Activated CD8-positive, alpha-beta memory T cell treated with anti-CD3 and anti-CD28 coated beads for 48 hours (primary cell): ENCODE results near the gene CEP112.
"Not testable (repeated sequence)": the region's sequence is repeated elsewhere in the genome, so short reads cannot be mapped to it uniquely, and the experiment has no call there.

Experiments used
- DNase-seq, 3 experiments: peaks; one replicate each; pipeline ENCODE4 v3.0.0-alpha.2; 2020; ENCODE audit warnings: low read depth in 2 of 3, low spot score in 2 of 3

Gene CEP112

DNA sequence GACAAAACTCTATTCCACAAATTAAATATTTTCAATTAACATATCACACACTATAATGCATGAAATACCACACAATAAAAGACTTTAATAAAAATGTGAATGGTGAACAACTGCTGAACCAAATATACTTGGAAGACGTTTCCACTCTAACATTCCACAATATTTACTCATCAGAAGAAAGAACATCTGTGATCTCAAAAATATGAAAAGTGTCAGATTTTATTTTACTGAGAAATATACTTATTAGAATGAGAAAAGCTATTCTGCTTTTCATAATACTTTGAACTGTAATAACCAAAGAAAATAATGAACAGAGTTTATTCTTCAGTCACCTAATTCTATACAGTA lies 448.7 kb downstream of the CEP112 start:
- no peak for DNase-seq

DNA sequence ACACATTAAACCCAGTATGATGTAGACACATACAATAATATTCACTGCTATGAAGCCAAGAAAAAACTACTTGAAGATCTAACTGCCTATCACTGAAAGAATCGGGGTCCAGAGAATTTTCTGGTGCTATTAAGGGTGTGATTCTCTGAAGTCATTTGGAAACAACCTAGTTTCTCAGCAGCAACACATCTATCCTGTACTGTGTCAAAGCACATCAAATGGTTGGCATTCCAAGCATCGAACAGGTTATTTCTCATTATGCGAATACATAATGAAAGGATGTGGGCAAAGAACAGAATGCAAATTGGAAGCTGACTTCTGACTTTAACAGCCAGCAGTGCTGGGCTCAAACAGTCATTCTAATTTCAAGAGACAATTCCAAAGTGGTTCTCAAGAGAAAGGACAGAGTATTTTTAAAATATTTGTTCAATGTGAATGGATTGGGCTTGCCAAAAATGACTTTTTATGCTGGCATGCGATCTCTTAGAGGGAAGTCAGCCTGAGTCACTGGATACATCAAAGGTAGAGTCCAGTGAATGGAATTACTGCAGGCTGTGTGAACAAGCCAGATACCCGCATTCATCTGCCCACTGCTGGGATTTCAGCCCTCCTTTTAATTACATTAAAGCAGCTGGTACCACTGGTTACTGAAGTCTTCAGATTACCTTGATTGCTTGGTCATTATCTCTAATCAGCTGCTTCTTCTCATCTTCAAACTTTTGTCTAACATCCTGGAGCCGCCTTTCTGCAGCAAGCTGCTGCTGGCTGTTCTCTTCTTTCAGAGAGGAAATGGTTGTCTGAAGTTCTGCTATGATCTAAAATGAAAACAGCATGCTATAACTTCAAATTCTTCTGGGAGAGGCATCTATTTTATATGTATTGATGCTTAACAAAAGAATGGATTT lies 449.3 kb downstream of the CEP112 start:
- no peak for DNase-seq

DNA sequence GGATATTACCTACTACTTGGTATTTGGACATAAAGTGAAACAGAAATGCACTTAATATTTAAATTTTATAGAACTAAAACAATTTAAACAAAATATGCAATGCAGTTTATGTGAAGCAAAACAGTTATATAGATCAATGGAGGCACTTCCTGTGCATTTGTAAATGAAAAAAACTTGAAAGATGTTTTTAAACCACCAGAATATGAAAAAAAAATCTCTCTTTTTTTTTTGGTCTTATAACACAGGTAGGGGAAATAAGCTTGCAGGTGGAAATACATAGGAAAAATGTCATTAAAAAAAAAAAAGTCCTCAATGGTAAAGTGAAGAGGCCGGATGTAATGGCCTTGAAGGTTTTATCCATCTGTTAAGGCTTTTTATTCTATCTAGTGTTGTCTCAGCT lies 450.2 kb downstream of the CEP112 start:
- DNase-seq: no peak

DNA sequence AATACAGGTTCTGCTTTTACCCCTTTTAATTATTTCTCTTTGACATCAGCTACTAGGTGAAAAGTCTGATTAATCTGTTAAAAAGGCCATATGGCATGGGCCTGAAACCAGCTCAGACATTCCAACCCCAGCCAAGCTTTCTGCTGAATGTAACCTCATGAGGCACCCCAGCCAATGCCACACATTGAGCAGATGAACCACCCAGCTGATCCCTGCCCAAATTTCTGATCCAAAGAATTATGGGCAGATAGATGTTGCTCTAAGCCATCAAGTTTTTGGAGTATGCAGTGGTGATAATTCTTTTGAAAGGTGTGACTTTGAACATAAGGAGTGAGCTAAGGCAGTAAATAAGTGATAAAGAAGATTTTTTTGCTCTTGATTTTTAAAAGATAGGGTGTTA lies 452.9 kb downstream of the CEP112 start:
- DNase-seq: no peak

DNA sequence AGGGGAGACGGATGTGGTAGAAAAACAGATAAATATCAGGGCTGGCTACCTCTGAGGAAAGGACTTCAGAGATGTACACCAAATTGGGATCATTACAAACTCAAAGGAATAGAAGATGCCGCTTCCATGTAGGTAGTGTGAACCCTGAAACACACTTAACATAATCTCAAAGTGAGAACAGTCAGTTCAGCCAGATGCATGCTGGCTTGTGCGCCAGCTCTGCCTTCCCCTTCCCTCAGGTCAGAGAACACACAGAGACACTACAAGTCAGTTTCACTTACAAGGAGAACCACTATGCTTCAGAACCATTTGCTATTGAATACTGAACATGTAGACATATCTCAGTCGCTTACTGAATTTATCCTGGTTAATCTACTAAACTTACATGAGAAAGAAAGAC lies 454.5 kb downstream of the CEP112 start:
- no peak for DNase-seq

DNA sequence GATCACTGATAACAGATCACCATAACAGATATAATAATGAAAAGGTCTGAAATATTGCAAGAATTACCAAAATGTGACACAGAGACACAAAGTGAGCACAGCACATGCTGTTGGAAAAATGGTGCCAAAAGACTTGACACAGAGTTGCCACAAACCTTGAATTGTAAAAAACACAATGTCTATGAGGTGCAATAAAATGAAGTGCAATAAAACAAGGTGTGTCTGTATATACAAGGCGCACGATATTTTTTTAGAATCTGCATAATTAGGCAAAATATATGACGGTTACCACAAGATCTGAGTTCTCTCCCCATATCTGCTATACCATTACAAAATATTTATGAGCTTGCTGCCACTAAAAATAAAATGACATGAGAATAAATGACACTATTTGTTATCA lies 458.6 kb downstream of the CEP112 start:
- no peak for DNase-seq

DNA sequence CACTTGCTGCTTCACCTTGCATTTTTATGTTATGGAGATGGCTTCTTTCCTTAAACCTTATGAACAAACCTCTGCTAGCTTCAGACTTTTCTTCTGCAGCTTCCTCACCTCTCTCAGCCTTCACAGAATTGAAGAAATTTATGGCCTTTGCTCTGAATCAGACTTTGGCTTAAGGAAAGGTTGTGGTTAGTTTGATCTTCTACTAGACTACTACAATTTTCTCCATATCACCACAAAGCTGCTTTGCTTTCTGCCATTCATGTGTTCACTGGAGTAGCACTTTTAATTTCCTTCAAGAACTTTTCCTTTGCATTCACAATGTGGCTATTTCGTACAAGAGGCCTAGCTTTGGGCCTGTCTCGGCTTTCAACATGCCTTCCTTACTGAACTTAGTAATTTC lies 459.3 kb downstream of the CEP112 start:
- DNase-seq: not testable (repeated sequence)

DNA sequence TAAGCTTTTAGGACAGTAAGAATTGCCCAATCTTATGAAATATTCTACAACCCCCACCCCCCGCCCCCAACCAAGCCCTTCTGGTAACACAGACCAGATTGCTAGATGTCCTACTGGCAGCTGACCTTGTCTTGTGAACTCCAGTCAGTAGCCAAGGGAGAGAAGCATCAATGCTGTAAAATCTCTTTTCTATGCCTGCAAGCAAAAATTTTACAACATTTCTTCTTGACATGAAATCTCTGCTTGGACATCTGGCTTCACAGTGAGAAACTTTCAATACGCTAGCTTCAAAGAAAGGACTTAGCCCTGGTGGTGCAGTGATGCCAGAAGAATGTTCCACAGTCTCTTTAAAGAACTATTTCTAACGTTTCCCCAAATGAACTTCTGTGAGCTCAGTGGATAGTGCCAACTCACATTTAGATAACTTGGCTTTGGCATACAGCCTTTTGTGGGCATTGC lies 461.2 kb downstream of the CEP112 start:
- DNase-seq: no peak

DNA sequence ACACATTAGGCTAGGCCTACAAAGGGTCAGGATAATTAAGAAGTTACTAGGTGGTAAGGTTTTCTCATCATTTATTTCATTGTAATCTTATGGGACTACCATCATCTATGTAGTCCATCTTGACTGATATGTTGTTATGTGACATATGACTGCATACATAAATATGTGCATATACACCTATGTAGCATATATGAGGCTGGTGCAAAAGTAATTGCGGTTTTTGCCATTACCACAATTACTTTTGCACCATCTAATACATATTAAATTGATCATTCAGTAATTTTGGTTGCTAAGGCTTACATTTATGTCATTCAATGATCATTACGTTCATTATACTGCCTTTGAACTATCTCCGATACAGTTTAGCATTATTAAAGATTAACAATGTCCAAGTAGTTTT lies 462.7 kb downstream of the CEP112 start:
- no peak for DNase-seq

DNA sequence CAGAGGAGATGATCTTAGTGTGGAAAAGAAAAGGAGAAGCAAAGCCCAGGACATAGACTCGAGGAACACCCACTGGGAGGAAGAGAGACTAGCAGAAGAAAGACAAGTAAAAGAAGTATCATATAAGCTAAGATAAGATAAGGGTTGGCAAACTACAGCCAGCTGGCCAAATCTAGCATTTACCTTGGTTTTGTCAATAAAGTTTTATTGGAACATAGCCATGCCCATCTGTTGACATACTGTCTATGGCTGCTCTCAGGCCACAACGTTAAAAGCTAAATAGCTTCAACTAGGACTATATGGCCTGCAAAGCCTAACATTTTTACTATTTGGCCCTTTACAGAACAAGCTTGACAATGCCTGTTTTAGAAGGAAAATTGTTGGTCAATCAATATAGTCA lies 464.1 kb downstream of the CEP112 start:
- no peak for DNase-seq

DNA sequence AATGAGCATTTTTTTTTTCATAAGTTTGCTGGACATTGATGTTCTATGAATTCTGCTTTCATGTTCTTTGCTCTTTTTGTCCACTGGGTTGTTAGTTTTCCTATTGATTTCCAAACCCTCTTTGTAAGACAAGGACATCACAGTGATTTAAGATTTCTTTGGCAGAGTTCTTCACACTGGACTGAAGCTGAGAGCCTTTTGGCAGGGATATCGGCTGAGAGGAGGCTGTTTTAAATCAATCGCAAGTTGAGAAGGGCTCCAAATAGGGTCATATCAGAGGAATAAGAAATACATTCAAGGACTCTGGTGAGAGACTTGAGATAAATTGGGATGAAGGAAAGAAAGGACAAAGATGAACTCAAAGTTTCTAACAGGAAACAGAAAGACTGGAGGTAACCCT lies 464.7 kb downstream of the CEP112 start:
- DNase-seq: no peak

DNA sequence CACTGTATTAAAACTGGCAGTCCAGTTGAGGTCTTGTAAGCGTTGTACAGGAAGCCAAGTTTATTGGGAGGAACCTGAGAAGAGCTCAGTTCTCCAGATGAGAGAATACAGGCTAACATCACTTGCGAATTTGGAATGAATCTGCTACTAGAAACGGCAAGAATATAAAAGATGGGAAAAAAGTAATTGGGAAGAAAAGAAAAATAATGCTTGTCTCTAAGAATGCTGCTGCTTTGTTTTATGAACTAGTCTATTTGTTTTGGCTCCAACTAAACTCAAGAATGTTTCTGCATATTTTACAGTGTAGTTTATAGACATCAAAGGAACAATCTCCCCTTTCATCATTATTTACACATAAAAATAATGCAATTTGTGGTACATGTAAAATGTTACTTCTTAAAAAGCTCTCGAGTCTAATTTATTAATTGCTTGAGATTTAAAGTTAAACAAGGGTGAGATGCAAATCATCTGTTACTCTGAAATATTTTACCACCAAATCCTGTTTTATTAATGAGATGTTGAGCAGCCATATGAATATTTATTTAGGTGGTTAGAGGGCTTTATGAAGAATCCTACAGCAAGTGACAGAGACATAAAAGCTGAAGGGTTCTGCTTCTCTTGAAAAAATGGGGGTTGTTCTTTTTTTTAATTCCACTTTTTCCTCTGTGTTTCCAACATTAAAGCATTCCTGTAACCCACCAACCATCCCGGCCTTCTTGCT lies 468.3 kb downstream of the CEP112 start:
- DNase-seq: no peak

DNA sequence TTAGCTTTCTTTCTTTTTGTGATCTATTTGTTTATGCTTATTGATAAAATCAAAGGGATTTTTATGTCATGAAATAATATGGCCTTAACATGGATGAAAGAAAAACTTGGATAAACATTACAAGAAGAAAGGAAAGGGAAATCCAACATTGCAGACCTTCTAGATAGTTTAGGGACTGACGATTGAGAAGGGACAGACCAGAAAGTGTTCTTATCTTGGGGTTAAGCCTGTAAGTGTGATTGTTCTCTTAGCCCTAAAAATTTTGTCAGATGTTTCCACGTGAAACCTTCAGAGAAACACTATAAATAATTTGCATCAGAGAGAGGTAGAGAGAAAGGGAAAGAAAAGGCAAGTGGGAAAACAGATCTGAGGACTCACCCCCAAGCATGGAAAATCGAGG lies 473.3 kb downstream of the CEP112 start:
- DNase-seq: no peak

DNA sequence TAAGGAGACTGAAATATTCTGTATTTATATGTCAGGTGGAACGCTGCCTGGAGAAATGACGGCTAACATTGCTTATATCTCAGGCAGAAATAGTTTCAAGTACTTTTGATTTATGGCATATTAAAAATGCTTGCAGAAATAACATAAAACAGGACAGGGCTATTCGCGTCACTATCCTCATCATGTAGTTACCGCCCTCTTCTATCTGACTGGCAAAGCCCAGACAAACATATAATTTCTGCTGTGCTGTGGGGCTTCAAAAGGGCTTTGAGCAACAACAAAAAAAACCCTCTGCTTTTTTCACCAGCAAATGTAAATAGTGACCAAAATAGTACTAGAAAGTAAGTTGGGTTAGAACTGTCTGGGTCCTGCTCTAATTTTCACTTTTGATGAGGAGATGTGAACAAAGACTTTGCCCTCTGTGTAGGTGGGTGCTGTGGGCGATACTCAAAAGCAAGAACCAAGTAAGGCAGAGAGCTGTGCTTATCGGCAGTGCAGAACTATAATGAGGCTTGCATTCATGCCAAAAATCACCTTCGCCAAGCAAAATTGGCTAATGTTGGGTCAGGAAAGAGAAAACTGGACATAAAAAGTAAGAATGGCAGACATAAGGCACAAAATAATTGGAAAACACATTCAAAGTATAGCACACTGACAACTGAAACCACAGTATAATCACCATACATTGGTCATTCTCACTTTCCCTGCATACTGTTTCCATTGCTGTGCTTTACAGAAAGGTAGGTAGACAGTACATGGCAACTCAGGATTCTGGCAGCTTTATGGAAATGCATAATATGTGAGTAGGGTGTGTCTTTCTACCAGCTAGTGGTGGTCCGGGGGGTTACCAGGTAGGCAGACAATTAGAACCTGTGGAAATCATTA lies 479.3 kb downstream of the CEP112 start:
- no peak for DNase-seq

DNA sequence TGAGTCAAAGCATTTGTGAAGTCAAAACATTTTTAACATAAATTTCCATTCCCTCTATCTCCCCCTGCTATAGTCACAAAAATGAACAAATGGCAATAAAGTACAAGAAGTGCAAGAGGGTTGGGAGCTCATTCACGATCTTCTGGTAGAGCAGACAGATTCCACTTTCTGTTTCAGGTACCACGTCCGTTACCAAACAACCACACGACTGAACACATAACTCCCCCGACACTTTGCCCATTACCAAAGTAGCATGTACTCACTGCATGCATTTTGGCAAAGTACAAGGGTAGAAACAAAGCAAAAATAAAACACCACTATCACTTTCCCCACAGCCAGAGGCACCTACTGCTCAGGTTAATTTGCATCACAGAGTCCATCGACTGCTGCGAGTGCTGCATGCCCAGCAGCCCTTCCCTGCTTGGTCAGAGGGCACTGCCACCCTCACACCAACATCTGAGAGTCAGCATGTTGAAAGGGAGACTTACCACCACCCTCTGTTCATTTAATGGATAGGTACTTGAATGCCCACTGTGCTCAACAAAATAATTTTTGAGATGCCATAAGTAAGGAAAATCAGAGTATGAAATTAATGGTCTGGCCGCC lies 480.2 kb downstream of the CEP112 start:
- DNase-seq: no peak

DNA sequence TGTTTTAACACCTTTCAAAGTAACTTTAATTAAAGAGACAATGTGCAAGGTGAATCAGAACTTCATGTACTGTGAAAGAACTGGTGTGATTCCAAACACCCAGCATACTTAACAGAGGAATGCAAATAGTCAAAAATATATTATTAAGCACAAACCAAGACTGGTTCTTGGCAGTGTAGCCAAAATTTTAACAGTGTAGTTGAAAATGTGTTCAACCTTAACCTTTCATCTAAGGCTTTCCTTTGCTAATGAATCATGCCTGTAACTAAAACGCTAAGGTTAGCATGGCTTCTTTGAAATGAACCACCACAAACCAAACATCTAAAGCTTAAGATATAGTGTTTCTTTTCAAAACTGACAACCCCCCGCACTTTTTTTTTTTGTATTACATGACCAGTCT lies 484.2 kb downstream of the CEP112 start:
- no peak for DNase-seq

DNA sequence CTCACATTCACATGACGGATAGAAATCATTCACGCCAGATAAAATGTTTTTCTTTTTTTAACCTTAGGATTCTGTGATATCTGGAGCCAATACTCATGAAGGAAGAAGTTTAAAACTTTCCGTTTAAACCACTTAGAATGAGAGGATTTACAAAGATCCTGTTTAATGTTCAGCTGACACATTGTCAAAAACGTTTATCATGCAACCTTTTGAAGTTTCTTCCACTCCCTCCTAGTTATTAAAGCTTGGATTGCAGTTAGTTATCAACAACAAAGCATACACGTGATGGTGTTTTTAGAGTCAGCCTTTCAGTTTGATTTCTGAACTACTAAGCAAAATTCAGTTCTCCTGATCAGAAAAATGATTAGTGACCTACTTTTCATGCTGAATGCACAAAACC lies 487.2 kb downstream of the CEP112 start:
- DNase-seq: no peak

DNA sequence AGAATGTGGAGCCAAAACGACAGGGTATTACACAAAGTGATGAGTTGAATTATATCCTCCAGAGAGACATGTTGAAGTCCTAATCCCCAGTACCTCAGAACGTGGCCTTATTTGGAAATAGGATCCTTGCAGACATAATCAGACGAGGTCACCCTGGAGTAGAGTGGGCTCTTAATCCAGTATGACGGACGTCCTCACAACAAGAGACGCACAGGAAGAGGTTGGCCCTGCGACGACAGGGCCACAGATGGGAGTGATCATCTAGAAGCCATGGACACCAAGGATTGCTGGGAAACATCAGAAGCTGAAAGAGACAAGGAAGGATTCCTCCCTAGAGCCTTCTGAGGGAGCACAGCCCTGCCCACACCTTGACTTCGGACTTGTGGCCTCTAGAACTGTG lies 488.0 kb downstream of the CEP112 start:
- DNase-seq: no peak

DNA sequence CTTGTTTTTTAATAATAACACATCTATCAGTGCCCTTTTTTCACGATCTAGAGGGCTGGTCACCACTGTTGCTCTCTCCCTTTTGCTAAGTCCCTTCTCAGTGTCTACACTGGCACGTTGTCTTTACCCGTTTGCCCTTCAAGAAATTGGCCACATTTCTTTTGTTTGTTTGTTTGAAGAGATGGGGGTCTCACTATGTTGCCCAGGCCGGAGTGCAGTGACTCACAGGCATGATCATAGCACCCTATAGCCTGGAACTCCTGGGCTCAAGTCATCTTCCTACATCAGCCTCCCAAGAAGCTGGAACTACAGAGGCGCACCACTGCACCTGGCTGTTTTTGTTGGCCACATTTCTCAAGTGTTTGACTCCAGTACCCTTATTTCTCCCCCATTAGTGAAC lies 492.5 kb downstream of the CEP112 start:
- no peak for DNase-seq

DNA sequence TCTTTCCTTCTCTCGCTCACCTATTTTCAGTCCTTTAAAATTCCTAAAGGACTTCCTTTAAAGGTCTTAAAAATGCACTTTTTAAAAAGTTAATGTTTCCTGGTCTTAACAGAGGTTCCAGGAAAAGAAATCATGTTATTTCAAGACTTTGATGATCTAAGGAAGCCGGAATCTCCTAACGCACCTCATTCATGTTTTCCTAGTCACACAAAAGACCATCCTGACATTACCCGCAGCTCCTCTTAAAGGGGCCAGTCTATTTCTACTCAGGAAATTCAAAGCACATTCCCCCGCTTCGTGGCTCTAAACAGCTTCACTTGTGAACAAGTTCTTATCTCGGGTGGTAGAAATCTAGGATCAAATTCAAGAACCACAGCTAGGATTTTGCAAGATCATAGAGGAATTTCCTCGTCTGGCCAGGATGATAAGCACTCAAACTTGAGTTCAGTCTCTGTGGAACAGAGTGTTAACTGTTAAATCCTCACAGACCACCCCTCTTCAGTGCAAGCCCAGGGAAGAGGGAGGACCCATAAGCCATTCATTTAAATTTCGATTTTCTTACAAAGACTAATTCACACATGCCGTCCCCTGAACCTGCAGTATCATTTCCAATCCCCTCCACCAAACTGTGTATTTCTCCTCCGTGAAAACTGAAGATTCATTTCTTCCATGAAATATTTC lies 493.4 kb downstream of the CEP112 start:
- no peak for DNase-seq

DNA sequence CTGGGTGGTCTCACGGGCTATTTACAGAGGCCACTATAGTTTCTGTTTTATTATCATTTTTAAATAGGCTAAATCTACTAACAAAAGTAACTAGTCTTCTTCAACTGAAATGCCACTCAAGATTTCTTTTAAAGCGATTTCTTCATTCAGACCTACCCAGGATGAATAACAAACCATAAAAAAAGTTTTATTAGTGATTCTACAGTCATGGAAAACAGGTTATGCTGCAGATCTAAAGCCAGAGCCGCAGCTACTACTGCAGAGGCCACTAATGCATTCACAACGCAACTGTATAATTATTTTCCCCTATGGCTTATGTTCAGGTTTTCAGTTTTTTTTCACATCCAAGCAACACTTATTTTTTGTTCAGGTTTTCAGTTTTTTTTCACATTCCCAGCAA lies 494.3 kb downstream of the CEP112 start:
- no peak for DNase-seq
